GM23338 (cell line): Measurements from ENCODE around the gene FN3K. TPM values are rescaled to one million over a fixed set of nuclear protein-coding genes. Genes with fewer than 3 reads are reported as not detected.

Experiments used
- ATAC-seq: fragments of 200-7000 bp; cut with Tn5 transposase; 3 replicates; pipeline ENCODE4 v1.9.1; 2020
- DNase-seq: peaks from one replicate; pipeline ENCODE4 v3.0.0-alpha.2; 2015; ENCODE audit warnings: low spot score
- H2AFZ ChIP-seq: fragments of 200-600 bp; sonication (generic); 2 replicates; pipeline ENCODE4 v1.8.0; 2016; ENCODE audit warnings: antibody characterized with exemption, mild to moderate bottlenecking, moderate library complexity
- H3F3A ChIP-seq: fragments of 200-600 bp; sonication (generic); replicated peaks from 2 replicates; pipeline ENCODE4 v1.8.0; 2017; ENCODE audit warnings: antibody characterized with exemption, mixed run types, low read depth
- H3K27ac ChIP-seq: fragments of 200-600 bp; sonication (generic); 2 replicates; pipeline ENCODE4 v1.6.1; 2016; ENCODE audit warnings: low read depth
- H3K27me3 ChIP-seq: fragments of 200-600 bp; sonication (generic); 2 replicates; pipeline ENCODE4 v1.8.0; 2016; ENCODE audit warnings: mild to moderate bottlenecking, mixed run types, moderate library complexity; ENCODE audit not compliant: insufficient read depth
- H3K36me3 ChIP-seq: fragments of 200-600 bp; sonication (generic); 2 replicates; pipeline ENCODE4 v1.8.0; 2016; ENCODE audit warnings: mild to moderate bottlenecking; ENCODE audit not compliant: insufficient read depth
- H3K4me1 ChIP-seq: fragments of 200-600 bp; sonication (generic); 2 replicates; pipeline ENCODE4 v1.8.0; 2016; ENCODE audit warnings: mild to moderate bottlenecking, moderate library complexity; ENCODE audit not compliant: insufficient read depth
- H3K4me2 ChIP-seq: fragments of 200-600 bp; sonication (generic); 2 replicates; pipeline ENCODE4 v1.7.1; 2017; ENCODE audit warnings: mixed run types
- H3K4me3 ChIP-seq: fragments of 200-600 bp; sonication (generic); 2 replicates; pipeline ENCODE4 v1.6.1; 2016; ENCODE audit warnings: mixed run types
- H3K79me2 ChIP-seq: fragments of 200-600 bp; sonication (generic); replicated peaks from 2 replicates; pipeline ENCODE4 v1.8.0; 2017; ENCODE audit warnings: mild to moderate bottlenecking; ENCODE audit not compliant: insufficient read depth
- H3K9me2 ChIP-seq: fragments of 200-600 bp; sonication (generic); 2 replicates; pipeline ENCODE4 v1.8.0; 2017; ENCODE audit not compliant: insufficient read depth
- H4K20me1 ChIP-seq: fragments of 200-600 bp; sonication (generic); replicated peaks from 2 replicates; pipeline ENCODE4 v1.8.0; 2017; ENCODE audit warnings: mild to moderate bottlenecking; ENCODE audit not compliant: insufficient read depth
- H3K27ac Mint-ChIP-seq: 2 replicates; pipeline ENCODE4 v1.8.0; 2020; ENCODE audit warnings: inconsistent platforms, mild to moderate bottlenecking, moderate library complexity, mixed read lengths
- H3K27me3 Mint-ChIP-seq: 3 replicates; pipeline ENCODE4 v1.8.0; 2022; ENCODE audit warnings: low read depth, mild to moderate bottlenecking, moderate library complexity, mixed read lengths, inconsistent platforms; ENCODE audit not compliant: insufficient read depth, poor library complexity
- H3K36me3 Mint-ChIP-seq: 3 replicates; pipeline ENCODE4 v1.8.0; 2021; ENCODE audit warnings: low read depth, mild to moderate bottlenecking, inconsistent platforms, moderate library complexity, mixed read lengths
- H3K4me1 Mint-ChIP-seq: 3 replicates; pipeline ENCODE4 v1.8.0; 2020; ENCODE audit warnings: mild to moderate bottlenecking, inconsistent platforms, mixed read lengths
- H3K4me3 Mint-ChIP-seq: 3 replicates; pipeline ENCODE4 v1.8.0; 2021; ENCODE audit warnings: moderate library complexity, mild to moderate bottlenecking, inconsistent platforms, mixed read lengths
- H3K9me3 Mint-ChIP-seq: 3 replicates; pipeline ENCODE4 v1.8.0; 2020; ENCODE audit warnings: moderate library complexity, mild to moderate bottlenecking, inconsistent platforms, mixed read lengths
- CREB1 ChIP-seq: fragments of 250-450 bp; sonication (Bioruptor Pico); IDR thresholded peaks from 2 replicates; pipeline ENCODE4 v1.5.0; 2020; ENCODE audit warnings: low read depth, mild to moderate bottlenecking, moderate library complexity
- POLR2AphosphoS5 ChIP-seq: IDR thresholded peaks from 2 replicates; pipeline ENCODE4 v1.6.1; 2016; ENCODE audit warnings: antibody characterized with exemption, low read depth
- STAT1 ChIP-seq: IDR thresholded peaks from one replicate; pipeline ENCODE4 v1.6.1; 2016; ENCODE audit warnings: antibody characterized with exemption; ENCODE audit not compliant: unreplicated experiment
- polyA plus RNA-seq: library from polyadenylated mRNA; unstranded; fragments of >200 nt; fragmentation: Nextera tagmentation; extraction: Ambion mirVana; gene quantifications from 2 replicates; pipeline ENCODE4 v1.2.1, GENCODE V29; 2016
- total RNA-seq: library from RNA; depleted of rRNA; stranded (reverse); fragments of >200 nt; shearing (Covaris generic); gene quantifications from 2 replicates; pipeline ENCODE4 v1.2.3, GENCODE V29; 2014
- TF ChIP-seq, protein P1 (sequence below): fragments of 250-450 bp; sonication (Bioruptor Pico); IDR thresholded peaks from 2 replicates; pipeline ENCODE4 v1.5.0; 2020; ENCODE audit warnings: mild to moderate bottlenecking, moderate library complexity
- TF ChIP-seq, protein P2 (sequence below), 2 experiments: fragments of 200-600 bp in 1 of 2; sonication (generic) in 1 of 2; conservative IDR thresholded peaks; 2 replicates each; pipeline versions ENCODE4 v1.5.1 to v1.6.1; 2016 to 2017; ENCODE audit warnings: antibody characterized with exemption in 2 of 2, low read depth in 2 of 2, mild to moderate bottlenecking in 2 of 2, moderate library complexity in 1 of 2

FN3K gene
- total and polyA plus RNA-seq, 2 experiments from 2014 or later = 5.3 to 12.9 TPM

DNA sequence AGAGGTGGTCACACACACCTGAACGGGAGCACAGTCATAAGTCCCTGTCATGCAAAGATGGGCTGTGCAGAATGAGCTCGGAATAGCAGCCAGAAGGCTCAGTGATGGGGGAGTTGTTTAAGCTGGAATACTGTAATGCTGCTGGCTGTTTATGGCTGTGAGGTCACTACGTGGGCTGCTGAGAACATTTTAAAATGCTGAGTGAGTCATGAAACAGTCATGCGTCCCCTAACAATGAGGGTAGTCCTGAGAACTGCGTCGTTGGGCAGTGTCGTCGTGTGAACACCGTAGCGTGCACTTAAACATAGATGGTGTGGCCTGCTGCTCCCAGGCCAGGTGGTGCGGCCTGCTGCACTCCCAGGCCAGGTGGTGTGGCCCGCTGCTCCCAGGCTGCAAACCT lies 56.1 kb downstream of the FN3K start (continued):
- TF ChIP-seq, protein P1, sequence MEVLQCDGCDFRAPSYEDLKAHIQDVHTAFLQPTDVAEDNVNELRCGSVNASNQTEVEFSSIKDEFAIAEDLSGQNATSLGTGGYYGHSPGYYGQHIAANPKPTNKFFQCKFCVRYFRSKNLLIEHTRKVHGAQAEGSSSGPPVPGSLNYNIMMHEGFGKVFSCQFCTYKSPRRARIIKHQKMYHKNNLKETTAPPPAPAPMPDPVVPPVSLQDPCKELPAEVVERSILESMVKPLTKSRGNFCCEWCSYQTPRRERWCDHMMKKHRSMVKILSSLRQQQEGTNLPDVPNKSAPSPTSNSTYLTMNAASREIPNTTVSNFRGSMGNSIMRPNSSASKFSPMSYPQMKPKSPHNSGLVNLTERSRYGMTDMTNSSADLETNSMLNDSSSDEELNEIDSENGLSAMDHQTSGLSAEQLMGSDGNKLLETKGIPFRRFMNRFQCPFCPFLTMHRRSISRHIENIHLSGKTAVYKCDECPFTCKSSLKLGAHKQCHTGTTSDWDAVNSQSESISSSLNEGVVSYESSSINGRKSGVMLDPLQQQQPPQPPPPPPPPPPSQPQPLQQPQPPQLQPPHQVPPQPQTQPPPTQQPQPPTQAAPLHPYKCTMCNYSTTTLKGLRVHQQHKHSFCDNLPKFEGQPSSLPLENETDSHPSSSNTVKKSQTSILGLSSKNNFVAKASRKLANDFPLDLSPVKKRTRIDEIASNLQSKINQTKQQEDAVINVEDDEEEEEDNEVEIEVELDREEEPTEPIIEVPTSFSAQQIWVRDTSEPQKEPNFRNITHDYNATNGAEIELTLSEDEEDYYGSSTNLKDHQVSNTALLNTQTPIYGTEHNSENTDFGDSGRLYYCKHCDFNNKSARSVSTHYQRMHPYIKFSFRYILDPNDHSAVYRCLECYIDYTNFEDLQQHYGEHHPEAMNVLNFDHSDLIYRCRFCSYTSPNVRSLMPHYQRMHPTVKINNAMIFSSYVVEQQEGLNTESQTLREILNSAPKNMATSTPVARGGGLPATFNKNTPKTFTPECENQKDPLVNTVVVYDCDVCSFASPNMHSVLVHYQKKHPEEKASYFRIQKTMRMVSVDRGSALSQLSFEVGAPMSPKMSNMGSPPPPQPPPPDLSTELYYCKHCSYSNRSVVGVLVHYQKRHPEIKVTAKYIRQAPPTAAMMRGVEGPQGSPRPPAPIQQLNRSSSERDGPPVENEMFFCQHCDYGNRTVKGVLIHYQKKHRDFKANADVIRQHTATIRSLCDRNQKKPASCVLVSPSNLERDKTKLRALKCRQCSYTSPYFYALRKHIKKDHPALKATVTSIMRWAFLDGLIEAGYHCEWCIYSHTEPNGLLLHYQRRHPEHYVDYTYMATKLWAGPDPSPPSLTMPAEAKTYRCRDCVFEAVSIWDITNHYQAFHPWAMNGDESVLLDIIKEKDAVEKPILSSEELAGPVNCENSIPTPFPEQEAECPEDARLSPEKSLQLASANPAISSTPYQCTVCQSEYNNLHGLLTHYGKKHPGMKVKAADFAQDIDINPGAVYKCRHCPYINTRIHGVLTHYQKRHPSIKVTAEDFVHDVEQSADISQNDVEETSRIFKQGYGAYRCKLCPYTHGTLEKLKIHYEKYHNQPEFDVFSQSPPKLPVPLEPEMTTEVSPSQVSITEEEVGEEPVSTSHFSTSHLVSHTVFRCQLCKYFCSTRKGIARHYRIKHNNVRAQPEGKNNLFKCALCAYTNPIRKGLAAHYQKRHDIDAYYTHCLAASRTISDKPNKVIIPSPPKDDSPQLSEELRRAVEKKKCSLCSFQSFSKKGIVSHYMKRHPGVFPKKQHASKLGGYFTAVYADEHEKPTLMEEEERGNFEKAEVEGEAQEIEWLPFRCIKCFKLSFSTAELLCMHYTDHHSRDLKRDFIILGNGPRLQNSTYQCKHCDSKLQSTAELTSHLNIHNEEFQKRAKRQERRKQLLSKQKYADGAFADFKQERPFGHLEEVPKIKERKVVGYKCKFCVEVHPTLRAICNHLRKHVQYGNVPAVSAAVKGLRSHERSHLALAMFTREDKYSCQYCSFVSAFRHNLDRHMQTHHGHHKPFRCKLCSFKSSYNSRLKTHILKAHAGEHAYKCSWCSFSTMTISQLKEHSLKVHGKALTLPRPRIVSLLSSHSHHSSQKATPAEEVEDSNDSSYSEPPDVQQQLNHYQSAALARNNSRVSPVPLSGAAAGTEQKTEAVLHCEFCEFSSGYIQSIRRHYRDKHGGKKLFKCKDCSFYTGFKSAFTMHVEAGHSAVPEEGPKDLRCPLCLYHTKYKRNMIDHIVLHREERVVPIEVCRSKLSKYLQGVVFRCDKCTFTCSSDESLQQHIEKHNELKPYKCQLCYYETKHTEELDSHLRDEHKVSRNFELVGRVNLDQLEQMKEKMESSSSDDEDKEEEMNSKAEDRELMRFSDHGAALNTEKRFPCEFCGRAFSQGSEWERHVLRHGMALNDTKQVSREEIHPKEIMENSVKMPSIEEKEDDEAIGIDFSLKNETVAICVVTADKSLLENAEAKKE (CRISPR knock-in tag) = no peak
- no peak for TF ChIP-seq STAT1
- TF ChIP-seq CREB1 = no peak

- H3K27ac Mint-ChIP-seq = no peak overlapping the region
- no peak for TF ChIP-seq CREB1
- TF ChIP-seq, protein P1 (CRISPR knock-in tag) = no peak
- TF ChIP-seq POLR2AphosphoS5 = no peak
- TF ChIP-seq, protein P2, sequence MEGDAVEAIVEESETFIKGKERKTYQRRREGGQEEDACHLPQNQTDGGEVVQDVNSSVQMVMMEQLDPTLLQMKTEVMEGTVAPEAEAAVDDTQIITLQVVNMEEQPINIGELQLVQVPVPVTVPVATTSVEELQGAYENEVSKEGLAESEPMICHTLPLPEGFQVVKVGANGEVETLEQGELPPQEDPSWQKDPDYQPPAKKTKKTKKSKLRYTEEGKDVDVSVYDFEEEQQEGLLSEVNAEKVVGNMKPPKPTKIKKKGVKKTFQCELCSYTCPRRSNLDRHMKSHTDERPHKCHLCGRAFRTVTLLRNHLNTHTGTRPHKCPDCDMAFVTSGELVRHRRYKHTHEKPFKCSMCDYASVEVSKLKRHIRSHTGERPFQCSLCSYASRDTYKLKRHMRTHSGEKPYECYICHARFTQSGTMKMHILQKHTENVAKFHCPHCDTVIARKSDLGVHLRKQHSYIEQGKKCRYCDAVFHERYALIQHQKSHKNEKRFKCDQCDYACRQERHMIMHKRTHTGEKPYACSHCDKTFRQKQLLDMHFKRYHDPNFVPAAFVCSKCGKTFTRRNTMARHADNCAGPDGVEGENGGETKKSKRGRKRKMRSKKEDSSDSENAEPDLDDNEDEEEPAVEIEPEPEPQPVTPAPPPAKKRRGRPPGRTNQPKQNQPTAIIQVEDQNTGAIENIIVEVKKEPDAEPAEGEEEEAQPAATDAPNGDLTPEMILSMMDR (conservative IDR thresholded peaks at IDR 0.05; ENCODE audit: low read depth in 2 of 2) = no peak
Observed at GRCh38 chr17:82793974-82794630, 58.7 kb downstream of the FN3K start.

More at GRCh38 chr17:82793974-82794630, 58.7 kb downstream of the FN3K start:
- peaks cover 3% of the 10 kb centered on the region; the same call in 2 of the 3 replicates for H3K4me1 Mint-ChIP-seq
- peaks cover 76% of the 10 kb centered on the region for H3K79me2 ChIP-seq
- H3K4me3 ChIP-seq = no peak overlapping the region
- H4K20me1 ChIP-seq = peaks cover 9% of the 10 kb centered on the region
- no peak overlapping the region for H3K4me2 ChIP-seq
- peaks cover 34% of the 10 kb centered on the region for H3K36me3 Mint-ChIP-seq
- DNase-seq (no peak), ATAC-seq (no peak)
- H3F3A ChIP-seq = no peaks in the 10 kb centered on the region
- no peak overlapping the region for H3K4me3 Mint-ChIP-seq
- 0 out of 2 replicates have a peak, but pooled peaks cover 6% of the 10 kb centered on the region for H3K36me3 ChIP-seq
- no peaks in the 10 kb centered on the region; the same call in 2 of the 3 replicates for H3K9me3 Mint-ChIP-seq
- H3K27ac ChIP-seq = peak overlapping the region; percentile 14; the same call in 1 of the 2 replicates
- H3K4me1 ChIP-seq = no peaks in the 10 kb centered on the region
- H3K27me3 Mint-ChIP-seq = peaks cover 7% of the 10 kb centered on the region
- H3K27me3 ChIP-seq = no peaks in the 10 kb centered on the region
- no peaks in the 10 kb centered on the region for H3K9me2 ChIP-seq
- H2AFZ ChIP-seq = no peak overlapping the region
